ENCODE results near the gene FGFRL1.

GRCh38 chr4:996997-997374, 14.4 kb upstream of the FGFRL1 start:
- TF ChIP-seq CTCF (IDR thresholded peaks at IDR 0.05) (no peak), POLR2AphosphoS5 (IDR thresholded peaks at IDR 0.05) (no peak)

Measured in breast epithelium (tissue), 3 donors.